ENCODE results near the gene ADAMTSL3.
"Not testable (repeated sequence)": the region's sequence is repeated elsewhere in the genome, so short reads cannot be mapped to it uniquely, and the experiment has no call there.

ADAMTSL3 gene

DNA sequence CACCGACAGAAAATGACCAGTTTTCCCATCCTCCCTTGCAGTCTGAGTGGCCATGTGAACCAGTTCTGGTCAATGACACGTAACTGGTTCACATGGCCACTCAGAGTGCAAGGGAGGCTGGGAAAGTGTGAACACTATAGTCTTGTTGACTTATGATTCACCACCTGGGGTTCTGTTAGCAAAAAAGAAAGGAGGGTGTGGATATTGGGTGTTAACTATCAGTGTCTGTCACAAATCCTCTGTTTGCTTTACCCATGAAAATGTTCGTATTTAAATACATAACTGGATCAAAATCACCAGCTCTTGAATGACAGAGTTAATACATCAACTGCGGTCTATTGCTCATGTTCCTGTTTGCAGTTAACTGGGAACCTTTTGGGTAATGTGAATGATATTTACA is 92.3 kb downstream of the ADAMTSL3 start:
- DNase-seq (ENCODE audit: low read depth in 2 of 2), result no peak

DNA sequence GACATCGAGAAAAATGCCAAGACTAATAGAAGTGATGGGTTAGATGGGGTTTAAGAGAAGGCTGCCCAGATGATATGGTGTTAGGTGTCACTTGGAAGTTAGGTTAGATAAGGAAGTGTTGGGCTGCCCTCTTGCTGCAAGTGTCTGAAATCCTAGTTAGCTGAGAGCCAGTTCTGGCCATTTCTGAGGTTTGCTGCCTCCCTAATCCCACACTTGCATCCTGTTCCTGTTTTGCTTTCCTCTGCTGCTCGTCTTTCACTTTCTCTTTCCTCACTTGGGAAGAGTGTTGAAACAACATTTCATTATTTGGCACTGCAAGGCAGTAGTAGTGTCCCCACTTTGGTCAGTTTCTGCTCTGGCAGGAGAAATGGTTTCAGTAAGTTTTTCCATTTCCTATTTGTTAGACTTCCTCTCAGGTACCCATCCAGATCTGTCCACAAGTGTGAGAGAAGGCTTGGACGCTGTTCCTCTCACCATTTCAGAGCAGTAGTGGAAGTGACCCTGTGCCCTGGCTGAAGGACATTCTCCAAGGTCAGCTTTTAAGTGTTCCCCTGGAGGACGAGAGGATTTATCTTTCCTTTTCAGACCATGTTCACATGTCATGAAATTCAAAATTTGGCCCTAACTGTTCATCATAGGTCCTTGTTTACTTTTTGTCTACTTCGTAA is 93.3 kb downstream of the ADAMTSL3 start:
- no peak for DNase-seq (ENCODE audit: low read depth in 2 of 2)

DNA sequence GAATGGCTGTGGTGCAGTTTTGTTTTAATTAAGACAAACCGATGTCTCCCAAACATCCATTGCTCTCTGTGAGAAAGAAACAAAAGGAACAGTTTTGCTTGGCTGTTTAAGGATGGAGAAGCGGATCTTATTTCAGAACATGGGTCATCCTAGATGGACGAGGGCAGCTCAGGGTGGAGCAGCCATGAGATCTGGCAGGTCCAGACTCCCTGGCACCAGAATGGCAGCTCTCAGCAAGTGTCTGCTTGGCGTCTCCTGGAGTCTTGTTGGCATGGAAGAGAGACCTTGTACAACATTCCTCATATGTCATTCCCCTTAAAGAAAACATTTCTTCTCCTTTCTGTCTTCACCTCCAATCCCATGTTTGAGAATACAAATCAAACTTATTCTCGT is 93.8 kb downstream of the ADAMTSL3 start:
- DNase-seq (ENCODE audit: low read depth in 2 of 2), result no peak

- DNase-seq (ENCODE audit: low read depth in 2 of 2), result no peak
Observed at GRCh38 chr15:83753872-83754493, 100.1 kb downstream of the ADAMTSL3 start.

DNA sequence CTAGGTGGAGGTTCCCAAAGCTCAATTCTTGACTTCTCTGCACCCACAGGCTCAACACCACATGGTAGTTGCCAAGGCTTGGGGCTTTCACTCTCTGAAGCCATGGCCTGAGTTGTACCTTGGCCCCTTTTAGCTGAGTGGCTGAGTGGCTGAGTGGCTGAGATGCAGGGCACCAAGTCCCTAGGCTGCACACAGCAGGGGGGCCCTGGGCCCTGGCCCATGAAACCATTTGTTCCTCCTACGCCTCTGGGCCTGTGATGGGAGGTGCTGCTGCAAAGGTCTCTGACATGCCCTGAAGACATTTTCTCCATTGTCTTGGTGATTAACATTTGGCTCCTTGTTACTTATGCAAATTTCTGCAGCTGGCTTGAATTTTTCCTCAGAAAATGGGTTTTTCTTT is 103.4 kb downstream of the ADAMTSL3 start:
- not testable (repeated sequence) for DNase-seq (ENCODE audit: low read depth in 2 of 2)

- DNase-seq (ENCODE audit: low read depth in 2 of 2), result no peak
Observed at GRCh38 chr15:83762367-83762766, 108.4 kb downstream of the ADAMTSL3 start.

DNA sequence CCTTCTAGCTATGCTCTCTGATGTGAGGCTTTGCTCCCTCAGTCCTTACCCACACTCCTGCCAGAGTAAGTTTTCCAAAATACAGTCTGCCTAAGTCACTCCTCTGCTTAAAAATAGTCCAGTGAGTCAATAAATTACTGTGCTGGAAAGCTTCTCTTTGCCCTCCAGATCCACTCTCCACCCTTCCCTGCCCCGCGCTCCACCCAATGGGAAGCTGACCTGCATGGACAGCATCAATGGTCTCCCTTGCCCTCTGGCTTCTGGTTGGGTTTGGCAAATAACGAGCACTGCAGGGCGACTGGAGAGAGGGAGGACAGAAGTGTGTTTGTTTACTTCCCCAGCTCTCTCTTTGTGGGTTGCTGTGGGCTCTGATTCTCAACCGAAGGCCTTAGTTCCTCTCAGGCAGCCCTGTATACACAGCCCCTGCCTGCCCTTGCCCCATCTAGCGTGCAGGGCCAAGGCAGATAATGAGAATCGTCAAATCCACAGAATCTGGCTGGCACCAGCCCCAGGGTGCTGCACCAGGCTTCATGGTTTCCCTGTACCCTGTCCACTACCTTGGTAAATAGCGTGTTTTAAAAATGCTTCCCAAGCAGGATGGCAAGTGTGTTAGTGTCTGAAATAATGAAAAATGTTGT is 110.4 kb downstream of the ADAMTSL3 start:
- DNase-seq (ENCODE audit: low read depth in 2 of 2), result no peak

- no peak for DNase-seq (ENCODE audit: low read depth in 2 of 2)
Observed at GRCh38 chr15:83766339-83766738, 112.4 kb downstream of the ADAMTSL3 start.

DNA sequence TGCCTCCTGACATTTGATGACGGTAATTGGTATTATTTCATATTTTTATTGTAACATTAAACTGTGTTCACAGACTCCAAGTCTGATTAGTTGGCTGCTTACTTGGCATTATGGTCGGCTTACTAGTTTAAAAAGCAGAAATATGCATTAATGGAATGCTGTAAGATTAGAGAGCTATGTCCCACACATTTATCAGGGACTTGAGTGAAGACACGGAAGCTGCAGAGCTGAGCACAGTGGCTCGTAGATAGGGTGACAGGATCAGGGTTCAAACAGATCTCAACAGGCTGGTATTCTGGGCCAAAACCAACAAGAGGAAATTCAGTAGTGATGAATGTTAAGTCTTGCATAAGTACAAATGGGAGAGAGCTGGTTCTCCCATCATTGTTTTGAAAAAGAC is 113.8 kb downstream of the ADAMTSL3 start:
- no peak for DNase-seq (ENCODE audit: low read depth in 2 of 2)

DNA sequence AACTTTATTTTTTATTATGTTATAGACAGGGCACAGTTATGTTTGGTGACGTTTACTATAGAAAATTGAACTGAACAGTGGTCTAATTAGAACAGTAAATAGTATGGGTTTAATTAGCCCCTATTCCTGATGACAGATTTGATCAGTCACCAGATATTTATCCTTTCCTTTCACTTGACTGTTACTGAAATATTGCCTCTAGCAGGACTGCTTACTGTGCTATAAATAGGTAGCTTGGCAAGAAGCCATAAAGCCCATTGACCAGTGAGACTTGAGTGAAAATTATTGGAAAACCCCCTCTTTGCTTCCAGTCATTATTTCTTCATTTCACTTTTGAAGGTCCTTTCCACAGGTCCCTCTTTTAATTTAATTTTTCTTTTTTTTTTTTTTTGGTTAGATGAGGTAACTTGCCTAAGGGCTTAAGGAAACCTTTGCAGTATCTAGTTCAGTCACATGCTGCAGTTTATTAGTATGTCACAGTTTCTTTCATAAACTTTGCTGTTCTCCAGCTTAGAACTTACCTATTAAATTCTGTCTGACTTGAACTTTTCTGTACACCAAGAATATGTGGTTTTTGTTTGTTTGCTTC is 115.6 kb downstream of the ADAMTSL3 start:
- no peak for DNase-seq (ENCODE audit: low read depth in 2 of 2)

GRCh38 chr15:83775738-83776137 is 121.8 kb downstream of the ADAMTSL3 start:
- DNase-seq (ENCODE audit: low read depth in 2 of 2), result no peak

GRCh38 chr15:83776986-83777385 is 123.1 kb downstream of the ADAMTSL3 start:
- DNase-seq (ENCODE audit: low read depth in 2 of 2), result no peak

DNA sequence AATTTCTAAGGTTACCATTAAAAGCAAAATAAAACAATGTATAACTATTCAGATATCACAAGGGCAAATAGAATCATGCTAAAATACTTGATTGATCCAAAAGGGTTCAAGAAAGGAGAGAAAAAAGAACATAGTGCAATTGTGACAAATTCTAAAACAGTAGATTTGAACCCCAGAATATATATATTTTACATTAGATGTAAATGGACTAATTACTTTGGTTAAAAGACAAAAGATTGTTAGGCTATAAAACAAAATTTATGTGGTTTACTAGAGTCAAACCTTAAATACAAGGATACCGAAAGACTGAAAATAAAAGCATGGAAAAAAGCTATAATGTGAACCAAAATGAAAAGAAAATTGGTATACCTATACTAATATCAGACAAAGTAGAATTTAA is 129.3 kb downstream of the ADAMTSL3 start:
- no peak for DNase-seq (ENCODE audit: low read depth in 2 of 2)

DNA sequence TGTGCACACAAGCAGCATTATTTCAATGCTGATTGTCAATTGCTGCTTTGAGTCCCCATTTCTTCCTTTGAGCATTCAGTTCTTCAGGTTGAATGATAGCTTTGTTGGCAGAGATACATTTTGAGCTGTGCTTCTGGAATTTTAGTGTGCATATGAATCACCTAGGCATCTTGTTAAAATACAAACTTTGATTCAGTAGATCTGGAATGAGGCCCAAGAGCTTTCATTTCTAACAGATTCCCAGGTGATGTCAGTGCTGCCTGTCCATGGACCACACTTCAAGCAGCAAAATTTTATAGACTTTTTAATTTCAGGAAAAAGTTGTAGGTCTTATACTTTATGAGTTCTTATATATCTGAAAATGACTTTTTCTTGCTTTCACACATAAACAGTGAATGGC is 131.1 kb downstream of the ADAMTSL3 start:
- DNase-seq (ENCODE audit: low read depth in 2 of 2), result no peak

- DNase-seq (ENCODE audit: low read depth in 2 of 2), result no peak
Observed at GRCh38 chr15:83786336-83786735, 132.4 kb downstream of the ADAMTSL3 start.

- no peak for DNase-seq (ENCODE audit: low read depth in 2 of 2)
Observed at GRCh38 chr15:83793069-83793468, 139.1 kb downstream of the ADAMTSL3 start.

DNA sequence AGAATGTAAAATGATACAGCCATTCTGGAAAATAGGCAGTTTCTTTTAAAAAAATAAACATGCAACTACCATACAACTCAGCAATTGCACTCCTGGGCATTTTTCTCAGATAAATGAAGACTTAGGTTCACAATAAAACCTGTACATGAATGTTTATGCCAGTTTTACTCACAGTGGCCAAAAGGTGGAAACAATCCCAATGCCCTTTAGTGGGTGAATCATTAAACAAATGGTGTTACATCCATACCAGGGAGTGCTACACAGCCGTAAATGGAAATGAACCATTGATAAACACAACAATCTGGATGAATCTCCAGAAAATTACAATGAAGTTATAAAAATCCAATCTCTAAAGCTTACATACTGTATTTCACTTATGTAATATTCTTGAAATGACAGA is 140.3 kb downstream of the ADAMTSL3 start:
- no peak for DNase-seq (ENCODE audit: low read depth in 2 of 2)

- no peak for DNase-seq (ENCODE audit: low read depth in 2 of 2)
Observed at GRCh38 chr15:83809345-83809744, 155.4 kb downstream of the ADAMTSL3 start.

- no peak for DNase-seq (ENCODE audit: low read depth in 2 of 2)
Observed at GRCh38 chr15:83810110-83810509, 156.2 kb downstream of the ADAMTSL3 start.

DNA sequence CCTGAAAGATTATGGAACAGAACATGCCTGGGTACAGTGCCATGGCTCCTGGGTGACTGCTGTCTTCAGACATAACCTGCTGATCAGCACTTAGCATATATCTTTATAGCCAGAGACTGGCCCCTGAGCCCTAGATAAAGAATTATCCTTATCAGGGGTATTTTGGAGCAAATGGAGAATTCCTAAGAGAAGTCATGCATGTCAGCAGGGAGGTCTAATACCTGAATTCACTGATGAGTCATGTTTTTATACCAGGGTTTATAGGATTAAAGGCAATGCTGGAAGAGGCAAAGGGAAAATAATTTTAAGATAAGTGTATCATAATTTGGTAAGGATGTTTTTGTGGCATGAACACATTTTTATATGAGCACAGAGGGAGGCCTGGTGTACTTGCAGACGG is 159.8 kb downstream of the ADAMTSL3 start:
- DNase-seq (ENCODE audit: low read depth in 2 of 2), result no peak

- no peak for DNase-seq (ENCODE audit: low read depth in 2 of 2)
Observed at GRCh38 chr15:83815506-83815905, 161.6 kb downstream of the ADAMTSL3 start.

DNA sequence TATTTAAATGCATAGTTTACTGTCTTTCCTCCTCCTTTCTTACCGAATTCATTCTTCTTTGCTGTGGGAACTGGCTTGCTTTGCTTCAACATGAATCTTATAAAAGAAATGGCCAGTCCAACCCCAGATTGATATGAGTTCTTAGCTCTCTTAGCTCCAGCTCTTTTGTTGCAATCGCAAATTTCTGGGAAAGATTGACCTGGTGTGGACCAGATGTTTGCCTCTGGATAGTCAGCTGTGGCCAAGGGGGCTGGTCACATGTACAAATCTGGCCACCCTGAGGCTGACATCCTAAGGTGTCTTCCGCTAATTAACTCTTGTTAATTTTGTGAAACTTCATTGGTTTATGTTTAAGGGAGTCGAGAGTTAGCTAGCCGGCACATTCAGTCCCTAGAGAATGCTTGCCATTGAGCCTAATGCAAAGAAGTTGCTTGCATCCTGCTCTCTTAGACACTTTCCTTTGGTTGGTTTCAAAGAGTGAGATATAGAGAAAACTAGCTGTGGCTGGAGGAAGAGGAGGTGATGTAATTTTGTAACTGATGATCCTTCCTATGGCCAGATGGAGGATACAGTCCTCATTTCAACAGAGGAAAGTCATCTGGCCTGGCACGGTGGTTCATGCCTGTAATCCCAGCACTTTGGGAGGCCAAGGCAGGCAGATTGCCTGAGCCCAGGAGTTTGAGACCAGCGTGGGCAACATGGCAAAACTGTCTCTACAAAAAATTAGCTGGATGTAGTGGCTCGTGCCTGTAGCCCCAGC is 162.4 kb downstream of the ADAMTSL3 start:
- no peak for DNase-seq (ENCODE audit: low read depth in 2 of 2)

Data from stimulated activated CD4-positive, alpha-beta T cell treated with anti-CD3 and anti-CD28 coated beads, Interleukin-15, amount 100 ng/mL, for 48 hours (primary cell).